HepG2 (cell line): ENCODE results near the gene DNAAF3. TPM values are rescaled to one million over a fixed set of nuclear protein-coding genes. Genes with fewer than 3 reads are reported as not detected.

ENCODE experiments used
- ATAC-seq: fragments of 200-7000 bp; cut with Tn5 transposase; 3 replicates; pipeline ENCODE4 v1.9.1; 2020; ENCODE audit warnings: mild to moderate bottlenecking, moderate library complexity
- BruUV-seq: library from RNA; stranded (reverse); fragments of 400-500 nt; replicated peaks from 2 replicates; lab custom pipeline; 2021; lab: Mats Ljungman, UMichigan
- CTCF ChIA-PET: fragments of 300-600 bp; formaldehyde crosslinking; extraction: SDS; loops from one replicate; lab custom pipeline; 2021; ENCODE audit warnings: low total read pairs, inconsistent platforms, low intra/inter-chr PET ratio; lab: Yijun Ruan, JAX
- POLR2A ChIA-PET: fragments of 350-600 bp; sonication (Branson Sonifier 250); formaldehyde crosslinking; loops from one replicate; lab custom pipeline; 2020; ENCODE audit warnings: antibody characterized with exemption, inconsistent platforms; lab: Yijun Ruan, JAX
- DNase-seq: peaks from one replicate; pipeline ENCODE4 v3.0.0-alpha.2; 2015; ENCODE audit warnings: low spot score
- FAIRE-seq: peaks from 3 replicates; lab custom pipeline; 2011; peaks lifted over from hg19 to GRCh38; lab: Jason Lieb, UNC
- H2AFZ ChIP-seq: one replicate; pipeline ENCODE4 v1.6.1; 2011; ENCODE audit warnings: low read length, inconsistent platforms
- H3K27ac ChIP-seq: fragments of 300-600 bp; 3 replicates; pipeline ENCODE4 v1.8.0; 2011; ENCODE audit warnings: mixed run types, mild to moderate bottlenecking, mixed read lengths, low read length, inconsistent platforms; ENCODE audit not compliant: insufficient read depth; ENCODE audit errors: extremely low read length
- H3K27me3 ChIP-seq, 2 experiments: fragments of 200-600 bp in 1 of 2; 2 replicates in 1 of 2; 3 replicates in 1 of 2; pipeline versions ENCODE4 v1.6.0 to v1.8.0; 2011; ENCODE audit warnings: low read length in 2 of 2, mild to moderate bottlenecking in 2 of 2, moderate library complexity in 2 of 2, inconsistent platforms in 1 of 2; ENCODE audit not compliant: insufficient read depth in 2 of 2, control insufficient read depth in 1 of 2
- H3K36me3 ChIP-seq, 2 experiments: fragments of 200-600 bp in 1 of 2; replicated peaks in 1 of 2; 2 replicates in 1 of 2; 3 replicates in 1 of 2; pipeline versions ENCODE4 v1.5.1 to v1.8.0; 2011; ENCODE audit warnings: low read length in 2 of 2, inconsistent platforms in 1 of 2; ENCODE audit not compliant: insufficient read depth in 2 of 2, control insufficient read depth in 1 of 2
- H3K4me1 ChIP-seq: 2 replicates; pipeline ENCODE4 v1.5.1; 2012; ENCODE audit warnings: low read length, inconsistent platforms; ENCODE audit not compliant: insufficient read depth
- H3K4me2 ChIP-seq: 2 replicates; pipeline ENCODE4 v1.6.0; 2011; ENCODE audit warnings: low read depth, low read length, inconsistent platforms
- H3K4me3 ChIP-seq, 3 experiments: fragments of 200-600 bp in 1 of 3; sonication (generic), shearing (Covaris generic) in 1 of 3; replicated peaks in 1 of 3; 2 replicates each; pipeline ENCODE4 v1.5.1; 2011 to 2016; ENCODE audit warnings: low read length in 3 of 3, inconsistent platforms in 2 of 3, low read depth in 2 of 3, mild to moderate bottlenecking in 2 of 3, control low read depth in 1 of 3, mixed read lengths in 1 of 3; ENCODE audit not compliant: insufficient read depth in 1 of 3
- H3K79me2 ChIP-seq: one replicate; pipeline ENCODE4 v1.6.1; 2011; ENCODE audit warnings: low read length, inconsistent platforms; ENCODE audit not compliant: insufficient read depth
- H3K9ac ChIP-seq: 2 replicates; pipeline ENCODE4 v1.6.0; 2011; ENCODE audit warnings: mild to moderate bottlenecking, low read depth, low read length, inconsistent platforms; ENCODE audit not compliant: insufficient read depth
- H3K9me3 ChIP-seq: 2 replicates; pipeline ENCODE4 v1.5.1; 2012; ENCODE audit warnings: mild to moderate bottlenecking, low read length
- H4K20me1 ChIP-seq: 2 replicates; pipeline ENCODE4 v1.6.0; 2011; ENCODE audit warnings: inconsistent platforms, mild to moderate bottlenecking, low read length, moderate library complexity; ENCODE audit not compliant: insufficient read depth
- AGO2 ChIP-seq: fragments of 200-400 bp; formaldehyde crosslinking; optimal IDR thresholded peaks from 2 replicates; pipeline ENCODE3; 2017; ENCODE audit warnings: mild to moderate bottlenecking, low read depth, low read length, moderate library complexity
- GLI4 ChIP-seq: sonication (generic); formaldehyde crosslinking; IDR thresholded peaks from 2 replicates; pipeline ENCODE4 v1.5.1; 2020; ENCODE audit warnings: missing genetic modification reagents, mild to moderate bottlenecking, moderate library complexity, borderline replicate concordance
- LRRFIP1 ChIP-seq: sonication (generic); formaldehyde crosslinking; conservative IDR thresholded peaks from 2 replicates; pipeline ENCODE4 v1.4.0; 2020; ENCODE audit warnings: missing genetic modification reagents
- RBFOX2 ChIP-seq: fragments of 200-400 bp; formaldehyde crosslinking; IDR thresholded peaks from 2 replicates; pipeline ENCODE4 v1.6.1; 2017; ENCODE audit warnings: low read depth, mild to moderate bottlenecking, low read length
- TCF12 ChIP-seq, 2 experiments: fragments of 450-650 bp in 1 of 2; sonication (generic) in 1 of 2; formaldehyde crosslinking in 1 of 2; IDR thresholded peaks; 2 replicates each; pipeline versions ENCODE4 v1.6.1 to v1.8.0; 2017 to 2022; ENCODE audit warnings: antibody characterized with exemption in 1 of 2, mild to moderate bottlenecking in 1 of 2, missing genetic modification reagents in 1 of 2, moderate library complexity in 1 of 2
- TOPORS ChIP-seq: sonication (generic); formaldehyde crosslinking; IDR thresholded peaks from 2 replicates; pipeline ENCODE4 v1.8.0; 2023; ENCODE audit warnings: mild to moderate bottlenecking, missing genetic modification reagents
- ZBTB25 ChIP-seq: IDR thresholded peaks from 2 replicates; pipeline ENCODE4 v1.6.1; 2018; ENCODE audit warnings: missing genetic modification reagents
- ZBTB34 ChIP-seq: sonication (generic); formaldehyde crosslinking; IDR thresholded peaks from 2 replicates; pipeline ENCODE4 v1.8.0; 2022; ENCODE audit warnings: mild to moderate bottlenecking, missing genetic modification reagents
- ZNF790 ChIP-seq: sonication (generic); formaldehyde crosslinking; IDR thresholded peaks from 2 replicates; pipeline ENCODE4 v1.8.0; 2022; ENCODE audit warnings: missing genetic modification reagents, mild to moderate bottlenecking, borderline replicate concordance
- WGBS: methylation state at CpG from one replicate; pipeline ENCODE4 v1.1.6; 2017; ENCODE audit warnings: low lambda C conversion rate; 5-methylcytosine and 5-hydroxymethylcytosine counted together
- in situ Hi-C: cut with HindIII; loops from 2 replicates; pipeline ENCODE4 v1.10.0; 2017; ENCODE audit warnings: low pct_unique_long_range_greater_than_20kb; ENCODE audit not compliant: extremely low pct_ligation_motif_present
- intact Hi-C: fragments of 100-400 bp; cut with micrococcal nuclease; formaldehyde crosslinking; loops from one replicate; pipeline ENCODE4 v1.10.0; 2022; ENCODE audit not compliant: unreplicated experiment
- polyA plus RNA-seq, 8 experiments: library from polyadenylated mRNA; depleted of rRNA in 3 of 8; stranded (reverse) in 7 of 8; unstranded in 1 of 8; fragments of >200 nt; fragmentation: Illumina TruSeq in 4 of 8; extraction: Trizol in 4 of 8; gene quantifications; 2 replicates each; pipeline versions ENCODE4 v1.2.1 to v1.2.3, GENCODE V29; 2011 to 2016; ENCODE audit warnings: low read depth in 4 of 8, missing spikeins in 1 of 8, mixed read lengths in 1 of 8; ENCODE audit not compliant: insufficient read depth in 1 of 8
- total RNA-seq, 5 experiments: library from RNA; depleted of rRNA; stranded (reverse); fragments of >200 nt; fragmentation: Illumina TruSeq; extraction: Trizol; gene quantifications; 2 replicates each; pipeline ENCODE4 v1.2.3, GENCODE V29; 2016; ENCODE audit warnings: low read depth in 1 of 5

Gene DNAAF3
- total and polyA plus RNA-seq, 2 of the 13 experiments (the other 11 are each of a cell fraction or from before 2014, with no cell fraction given): 0.30 to 0.40 TPM

- TF ChIP-seq LRRFIP1 (no peak), GLI4 (CRISPR knock-in tag) (no peak), ZBTB34 (CRISPR knock-in tag) (no peak), TOPORS (CRISPR knock-in tag) (no peak), TCF12 (IDR thresholded peaks at IDR 0.05) (no peak), TCF12 (CRISPR knock-in tag; IDR thresholded peaks at IDR 0.05) (no peak), ZNF790 (CRISPR knock-in tag) (no peak)
Measured at GRCh38 chr19:55111238-55111831, 55.1 kb downstream of the DNAAF3 start (continued).

GRCh38 chr19:55109527-55110291 is 56.7 kb downstream of the DNAAF3 start:
- Histone ChIP-seq H3K79me2 (peaks cover 10% of the 10 kb centered on the region), H3K4me2 (no peak overlapping the region), H3K4me1 (peaks cover 8% of the 10 kb centered on the region; the same call in 1 of the 2 replicates), H2AFZ (no peak overlapping the region), H3K9me3 (no peaks in the 10 kb centered on the region), H3K36me3 (peaks cover 5 to 7% of the 10 kb centered on the region in 2 experiments; a peak in 4 of 5 replicates), H3K27ac (no peak overlapping the region), H4K20me1 (no peaks in the 10 kb centered on the region), H3K27me3 (no peaks in the 10 kb centered on the region), H3K4me3 (no peak overlapping the region), H3K9ac (no peak overlapping the region)
- DNase-seq: no peak
- CTCF ChIA-PET: no interaction called here
- FAIRE-seq: no peak
- TF ChIP-seq ZBTB25 (CRISPR knock-in tag): no peak
- TF ChIP-seq RBFOX2: 0 out of 2 replicates have a peak, but pooled peaks have one; percentile 32
- peak; percentile 30 for TF ChIP-seq AGO2
- in situ Hi-C loops (no loop called here), intact Hi-C loops (no loop called here)
- ATAC-seq: no peak
- WGBS: 94% methylated on average over 11 of the region's 20 CpGs
- POLR2A ChIA-PET: no interaction called here
- BruUV-seq: no TSS peak
